ENCODE results near the gene KLHL7.
"Not testable (repeated sequence)": the region's sequence is repeated elsewhere in the genome, so short reads cannot be mapped to it uniquely, and the experiment has no call there.

The KLHL7 gene

GRCh38 chr7:23108995-23109394, 3.4 kb downstream of the KLHL7 start:
- DNase-seq (ENCODE audit: low read depth), result no peak

GRCh38 chr7:23109470-23109869, 3.9 kb downstream of the KLHL7 start:
- DNase-seq (ENCODE audit: low read depth), result no peak

- no peak for DNase-seq (ENCODE audit: low read depth)
These were observed 9.3 kb downstream of the KLHL7 start for GRCh38 chr7:23114896-23115295.

- DNase-seq (ENCODE audit: low read depth), result no peak
These were observed 10.4 kb downstream of the KLHL7 start for GRCh38 chr7:23115991-23116390.

- DNase-seq (ENCODE audit: low read depth), result peak; percentile 52
These were observed 12.3 kb downstream of the KLHL7 start for GRCh38 chr7:23117841-23118240.

- no peak for DNase-seq (ENCODE audit: low read depth)
These were observed 14.5 kb downstream of the KLHL7 start for GRCh38 chr7:23120106-23120505.

GRCh38 chr7:23121165-23121564, 15.6 kb downstream of the KLHL7 start:
- DNase-seq (ENCODE audit: low read depth), result no peak

GRCh38 chr7:23123007-23123406, 17.4 kb downstream of the KLHL7 start:
- no peak for DNase-seq (ENCODE audit: low read depth)

- DNase-seq (ENCODE audit: low read depth), result no peak
These were observed 17.9 kb downstream of the KLHL7 start for GRCh38 chr7:23123465-23123864.

GRCh38 chr7:23129036-23129435, 23.5 kb downstream of the KLHL7 start:
- DNase-seq (ENCODE audit: low read depth), result no peak

GRCh38 chr7:23131799-23132198, 26.2 kb downstream of the KLHL7 start:
- not testable (repeated sequence) for DNase-seq (ENCODE audit: low read depth)

- DNase-seq (ENCODE audit: low read depth), result no peak
These were observed 28.2 kb downstream of the KLHL7 start for GRCh38 chr7:23133797-23134196.

- DNase-seq (ENCODE audit: low read depth), result no peak
These were observed 30.2 kb downstream of the KLHL7 start for GRCh38 chr7:23135755-23136154.

- peak; percentile 14 for DNase-seq (ENCODE audit: low read depth)
These were observed 30.6 kb downstream of the KLHL7 start for GRCh38 chr7:23136216-23136615.

- no peak for DNase-seq (ENCODE audit: low read depth)
These were observed 52.1 kb downstream of the KLHL7 start for GRCh38 chr7:23157679-23158078.

GRCh38 chr7:23158546-23158945, 53.0 kb downstream of the KLHL7 start:
- DNase-seq (ENCODE audit: low read depth), result no peak

GRCh38 chr7:23161482-23161881, 55.9 kb downstream of the KLHL7 start:
- DNase-seq (ENCODE audit: low read depth), result no peak

GRCh38 chr7:23164846-23165245, 59.3 kb downstream of the KLHL7 start:
- no peak for DNase-seq (ENCODE audit: low read depth)

- no peak for DNase-seq (ENCODE audit: low read depth)
These were observed 59.7 kb downstream of the KLHL7 start for GRCh38 chr7:23165316-23165715.

- DNase-seq (ENCODE audit: low read depth), result no peak
These were observed 62.1 kb downstream of the KLHL7 start for GRCh38 chr7:23167691-23168090.

GRCh38 chr7:23168111-23168885, 62.7 kb downstream of the KLHL7 start:
- DNase-seq (ENCODE audit: low read depth), result no peak

- no peak for DNase-seq (ENCODE audit: low read depth)
These were observed 70.4 kb downstream of the KLHL7 start for GRCh38 chr7:23175938-23176337.

GRCh38 chr7:23181684-23182553, 76.3 kb downstream of the KLHL7 start, which contains the start of gene NUP42:
Gene NUP42, plus strand, starts transcription at chr7:23182048. Its CDS starts 38 bp downstream, at chr7:23182086.
- DNase-seq (ENCODE audit: low read depth), result peak; percentile 100

Measured in amniotic epithelial cell (primary cell).